Neuronal stem cell (in vitro differentiated cells): Measurements from ENCODE around the gene HOMER3.

Experiments
- DNase-seq: peaks from one replicate; pipeline ENCODE4 v3.0.0-alpha.2; 2013; ENCODE audit warnings: low spot score
- H2AFZ ChIP-seq: one replicate; pipeline ENCODE4 v1.6.1; 2013; ENCODE audit warnings: mild to moderate bottlenecking, low read length, inconsistent platforms
- H2AK5ac ChIP-seq: 2 replicates; pipeline ENCODE4 v1.6.1; 2013; ENCODE audit warnings: low read depth, mild to moderate bottlenecking, inconsistent platforms, low read length, moderate library complexity, mixed read lengths
- H2BK120ac ChIP-seq: 2 replicates; pipeline ENCODE4 v1.6.1; 2013; ENCODE audit warnings: low read depth, mild to moderate bottlenecking, inconsistent platforms, low read length, moderate library complexity, mixed read lengths
- H2BK12ac ChIP-seq: one replicate; pipeline ENCODE4 v1.6.1; 2013; ENCODE audit warnings: low read length, inconsistent platforms
- H2BK15ac ChIP-seq: 2 replicates; pipeline ENCODE4 v1.6.1; 2013; ENCODE audit warnings: mild to moderate bottlenecking, low read length, inconsistent platforms, mixed read lengths
- H2BK5ac ChIP-seq: one replicate; pipeline ENCODE4 v1.6.1; 2013; ENCODE audit warnings: inconsistent platforms, mild to moderate bottlenecking, low read length, moderate library complexity
- H3K14ac ChIP-seq: one replicate; pipeline ENCODE4 v1.6.1; 2013; ENCODE audit warnings: low read length, inconsistent platforms
- H3K18ac ChIP-seq: 2 replicates; pipeline ENCODE4 v1.6.1; 2013; ENCODE audit warnings: low read length, inconsistent platforms
- H3K23ac ChIP-seq: 2 replicates; pipeline ENCODE4 v1.6.1; 2013; ENCODE audit warnings: low read depth, mild to moderate bottlenecking, mixed read lengths, low read length, inconsistent platforms; ENCODE audit not compliant: poor library complexity
- H3K27ac ChIP-seq: replicated peaks from 3 replicates; pipeline ENCODE4 v1.5.1; 2013; ENCODE audit warnings: low read length, inconsistent platforms
- H3K27me3 ChIP-seq, 3 experiments: 2 replicates each; pipeline ENCODE4 v1.6.1; 2013; ENCODE audit warnings: low read length in 3 of 3, mild to moderate bottlenecking in 2 of 3, inconsistent platforms in 1 of 3, low read depth in 1 of 3, mixed read lengths in 1 of 3, moderate library complexity in 1 of 3; ENCODE audit not compliant: control insufficient read depth in 3 of 3, insufficient read depth in 3 of 3
- H3K36me3 ChIP-seq, 2 donors: replicated peaks in 1 of 2; 2 replicates each; pipeline ENCODE4 v1.6.1; 2013; ENCODE audit warnings: low read length in 2 of 2; ENCODE audit not compliant: control insufficient read depth in 2 of 2, insufficient read depth in 2 of 2
- H3K4ac ChIP-seq: 2 replicates; pipeline ENCODE4 v1.6.1; 2013; ENCODE audit warnings: inconsistent platforms, mild to moderate bottlenecking, low read length, moderate library complexity
- H3K4me1 ChIP-seq, 2 donors: 1 replicate in 1 of 2; 2 replicates in 1 of 2; pipeline ENCODE4 v1.6.1; 2013; ENCODE audit warnings: low read length in 2 of 2, low read depth in 1 of 2; ENCODE audit not compliant: control insufficient read depth in 2 of 2, insufficient read depth in 1 of 2
- H3K4me2 ChIP-seq: one replicate; pipeline ENCODE4 v1.6.1; 2013; ENCODE audit warnings: mild to moderate bottlenecking, low read length, inconsistent platforms; ENCODE audit not compliant: insufficient read depth, poor library complexity, severe bottlenecking
- H3K4me3 ChIP-seq, 2 donors: 2 replicates each; pipeline ENCODE4 v1.5.1; 2013; ENCODE audit warnings: low read length in 2 of 2, mild to moderate bottlenecking in 2 of 2, inconsistent platforms in 1 of 2, moderate library complexity in 1 of 2
- H3K79me1 ChIP-seq: one replicate; pipeline ENCODE4 v1.6.1; 2013; ENCODE audit warnings: low read depth, mild to moderate bottlenecking, inconsistent platforms, low read length, moderate library complexity
- H3K9ac ChIP-seq: one replicate; pipeline ENCODE4 v1.6.1; 2013; ENCODE audit warnings: mild to moderate bottlenecking, low read depth, low read length, inconsistent platforms; ENCODE audit not compliant: poor library complexity
- H3K9me3 ChIP-seq, 2 donors: replicated peaks in 1 of 2; 2 replicates each; pipeline versions ENCODE3 to v1.6.1; 2013; ENCODE audit warnings: low read length in 2 of 2, mild to moderate bottlenecking in 2 of 2, inconsistent platforms in 1 of 2, low read depth in 1 of 2, mixed read lengths in 1 of 2, moderate library complexity in 1 of 2; ENCODE audit not compliant: control insufficient read depth in 2 of 2, insufficient read depth in 1 of 2
- H4K8ac ChIP-seq: one replicate; pipeline ENCODE4 v1.6.1; 2013; ENCODE audit warnings: low read depth, mild to moderate bottlenecking, inconsistent platforms, low read length, moderate library complexity
- H4K91ac ChIP-seq: one replicate; pipeline ENCODE4 v1.6.1; 2013; ENCODE audit warnings: low read length, low read depth, mild to moderate bottlenecking, inconsistent platforms; ENCODE audit not compliant: poor library complexity
- WGBS, 2 donors: extraction: QIAGEN DNeasy Blood & Tissue Kit; methylation state at CpG; one replicate each; pipeline ENCODE4 v1.1.7; 2013; ENCODE audit warnings: missing lambda C conversion rate in 2 of 2, mixed read lengths in 1 of 2; ENCODE audit not compliant: insufficient read length in 2 of 2, insufficient replicate concordance in 1 of 2; ENCODE audit errors: extremely low coverage in 2 of 2; 5-methylcytosine and 5-hydroxymethylcytosine counted together

The HOMER3 gene

DNA sequence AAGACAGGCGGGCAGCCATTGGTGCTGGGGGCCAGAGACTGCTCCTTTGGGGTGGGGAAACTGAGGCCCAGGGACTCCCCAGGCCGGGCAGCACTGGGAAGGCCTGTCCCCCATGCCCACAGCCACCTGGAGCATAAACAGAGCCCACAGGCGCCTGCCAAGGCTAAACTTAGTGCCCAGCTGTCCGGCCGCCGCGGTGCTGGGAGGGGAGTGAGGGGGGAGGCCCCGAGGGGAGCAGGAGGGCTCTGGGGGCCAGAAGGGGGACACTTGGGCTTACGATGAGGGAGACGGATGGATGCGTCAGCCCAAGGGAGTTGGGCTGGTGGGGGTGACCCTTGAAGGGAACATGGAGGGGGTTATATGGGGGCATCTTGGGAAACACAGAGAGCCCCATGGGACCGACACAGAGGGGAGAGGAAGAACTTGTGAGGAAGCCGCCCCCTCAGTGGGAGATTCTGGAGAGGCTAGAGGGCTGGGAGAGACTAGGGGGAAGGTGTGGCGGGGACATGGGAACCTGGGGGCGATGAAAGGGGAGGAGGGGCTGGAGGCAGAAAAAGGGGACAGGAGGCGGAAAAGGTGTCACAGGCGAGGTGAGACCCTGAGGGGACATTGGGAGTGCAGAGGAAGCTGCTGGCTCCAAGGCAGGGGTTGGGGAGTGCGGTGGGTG is 47.3 kb downstream of the HOMER3 start:
- Histone ChIP-seq H3K9ac (peak overlapping the region; percentile 38), H3K18ac (peak overlapping the region; percentile 38), H2BK5ac (no peak overlapping the region), H2BK15ac (no peak overlapping the region), H3K23ac (no peak overlapping the region), H3K4ac (no peak overlapping the region), H3K27ac (no peak overlapping the region), H2AFZ (no peak overlapping the region), H3K79me1 (peaks cover 2% of the 10 kb centered on the region), H2BK120ac (peak overlapping the region; percentile 82), H3K9me3 (peaks cover 0 to 4% of the 10 kb centered on the region in 2 donors), H2BK12ac (no peak overlapping the region), H3K4me2 (no peak overlapping the region), H3K4me1 (peaks cover 12 to 21% of the 10 kb centered on the region in 2 donors), H4K8ac (no peak overlapping the region), H3K4me3 (no peak overlapping the region), H3K36me3 (peaks cover 8 to 39% of the 10 kb centered on the region in 2 donors), H3K27me3 (peaks cover 0 to 6% (median 0%) of the 10 kb centered on the region in 3 experiments), H2AK5ac (peak overlapping the region; percentile 66), H3K14ac (no peak overlapping the region), H4K91ac (no peak overlapping the region)
- WGBS, 2 donors: no CpG with 5 or more reads among the region's 18 CpGs
- DNase-seq: no peak

GRCh38 chr19:18889949-18890745 is 50.9 kb downstream of the HOMER3 start:
- no CpG with 5 or more reads among the region's 10 CpGs for WGBS, 2 donors

GRCh38 chr19:18886972-18887371 is 54.0 kb downstream of the HOMER3 start:
- no peaks in the 10 kb centered on the region for H3K4me1 ChIP-seq
- H3K4me2 ChIP-seq: no peak overlapping the region
- no peak overlapping the region for H4K91ac ChIP-seq
- no peak overlapping the region for H2BK5ac ChIP-seq
- H3K18ac ChIP-seq: no peak overlapping the region
- H4K8ac ChIP-seq: no peak overlapping the region
- no peak overlapping the region for H2BK12ac ChIP-seq
- no peak overlapping the region for H3K27ac ChIP-seq
- no peak overlapping the region for H3K4me3 ChIP-seq
- no peak overlapping the region for H2AFZ ChIP-seq
- H3K36me3 ChIP-seq: peaks cover 25 to 69% of the 10 kb centered on the region in 2 donors
- H3K79me1 ChIP-seq: peaks cover 2% of the 10 kb centered on the region
- no CpG with 5 or more reads among the region's 4 CpGs for WGBS, 2 donors
- no peak overlapping the region for H3K4ac ChIP-seq
- H3K14ac ChIP-seq: no peak overlapping the region
- peaks cover 0 to 3% (median 0%) of the 10 kb centered on the region in 3 experiments for H3K27me3 ChIP-seq
- DNase-seq: no peak
- H2AK5ac ChIP-seq: no peak overlapping the region
- H3K9ac ChIP-seq: no peak overlapping the region
- no peak overlapping the region for H2BK15ac ChIP-seq
- H3K9me3 ChIP-seq: peaks cover 0 to 5% of the 10 kb centered on the region in 2 donors
- H3K23ac ChIP-seq: no peak overlapping the region
- H2BK120ac ChIP-seq: no peak overlapping the region

More at GRCh38 chr19:18889949-18890745, 50.9 kb downstream of the HOMER3 start:
- Histone ChIP-seq H2AFZ (no peak overlapping the region), H3K9me3 (peaks cover 0 to 5% of the 10 kb centered on the region in 2 donors), H2AK5ac (no peak overlapping the region), H2BK5ac (no peak overlapping the region), H3K9ac (no peak overlapping the region), H3K4me1 (peaks cover 11 to 12% of the 10 kb centered on the region in 2 donors), H3K4ac (no peak overlapping the region), H2BK120ac (no peak overlapping the region), H3K27ac (no peak overlapping the region), H2BK12ac (no peak overlapping the region), H3K4me2 (no peak overlapping the region), H3K4me3 (no peak overlapping the region), H3K36me3 (peaks cover 20 to 60% of the 10 kb centered on the region in 2 donors), H4K8ac (no peak overlapping the region), H3K79me1 (peaks cover 2% of the 10 kb centered on the region), H2BK15ac (no peak overlapping the region), H4K91ac (no peak overlapping the region), H3K27me3 (peaks cover 0 to 3% (median 0%) of the 10 kb centered on the region in 3 experiments), H3K23ac (no peak overlapping the region), H3K18ac (no peak overlapping the region), H3K14ac (peak overlapping the region; percentile 38)
- DNase-seq: no peak
